ENCODE results near the gene TM4SF5. TPM values are rescaled to one million over a fixed set of nuclear protein-coding genes. Genes with fewer than 3 reads are reported as not detected.

TM4SF5 gene
- polyA plus RNA-seq, 1 donor from 2014 or later: not detected

GRCh38 chr17:4724650-4725049, 47.0 kb upstream of the TM4SF5 start:
- Histone ChIP-seq H2AFZ (ENCODE audit: low read depth, low read length) (no peak overlapping the region), H3K9me2 (ENCODE audit: insufficient read depth, low read length) (no peaks in the 10 kb centered on the region), H3K36me3 (ENCODE audit: insufficient read depth, low read length) (no peaks in the 10 kb centered on the region), H3K9me3 (ENCODE audit: low read length) (no peaks in the 10 kb centered on the region), H3K79me2 (replicated peaks; ENCODE audit: insufficient read depth, low read length) (no peaks in the 10 kb centered on the region), H3K4me3 (ENCODE audit: low read length) (no peak overlapping the region), H3F3A (ENCODE audit: insufficient read depth, low read length, poor library complexity, severe bottlenecking) (no peaks in the 10 kb centered on the region), H3K4me2 (ENCODE audit: low read length) (no peak overlapping the region), H3K9ac (ENCODE audit: low read length) (no peak overlapping the region), H3K27me3 (ENCODE audit: insufficient read depth, low read depth, low read length) (no peaks in the 10 kb centered on the region), H3K27ac (ENCODE audit: low read length) (no peak overlapping the region), H4K20me1 (ENCODE audit: insufficient read depth) (no peaks in the 10 kb centered on the region)
- no peak for TF ChIP-seq RAD21 (conservative IDR thresholded peaks at IDR 0.05)

GRCh38 chr17:4725646-4726310, 45.9 kb upstream of the TM4SF5 start:
- H2AFZ ChIP-seq (ENCODE audit: low read depth, low read length): no peak overlapping the region
- H3K4me2 ChIP-seq (ENCODE audit: low read length): no peak overlapping the region
- TF ChIP-seq SMC3 (conservative IDR thresholded peaks at IDR 0.05; ENCODE audit: poor library complexity) (no peak), EP300 (conservative IDR thresholded peaks at IDR 0.05; ENCODE audit: poor library complexity, severe bottlenecking) (no peak), RAD21 (conservative IDR thresholded peaks at IDR 0.05) (no peak), CTCF (IDR thresholded peaks at IDR 0.05; ENCODE audit: poor library complexity, severe bottlenecking) (no peak), POLR2AphosphoS5 (IDR thresholded peaks at IDR 0.05) (no peak), EZH2 (IDR thresholded peaks at IDR 0.05; ENCODE audit: borderline replicate concordance, insufficient read depth, low read length, poor library complexity, severe bottlenecking) (no peak), TAF1 (IDR thresholded peaks at IDR 0.05; ENCODE audit: low read depth) (no peak), REST (IDR thresholded peaks at IDR 0.05; ENCODE audit: borderline replicate concordance) (no peak), MXI1 (conservative IDR thresholded peaks at IDR 0.05; ENCODE audit: poor library complexity, severe bottlenecking) (no peak)
- no peaks in the 10 kb centered on the region for H3K79me2 ChIP-seq (replicated peaks; ENCODE audit: insufficient read depth, low read length)
- no peak overlapping the region for H3K4me3 ChIP-seq (ENCODE audit: low read length)
- H4K20me1 ChIP-seq (ENCODE audit: insufficient read depth): no peaks in the 10 kb centered on the region
- H3K9ac ChIP-seq (ENCODE audit: low read length): no peak overlapping the region
- no peaks in the 10 kb centered on the region for H3K9me2 ChIP-seq (ENCODE audit: insufficient read depth, low read length)
- no peaks in the 10 kb centered on the region for H3K36me3 ChIP-seq (ENCODE audit: insufficient read depth, low read length)
- H3K27ac ChIP-seq (ENCODE audit: low read length): no peak overlapping the region
- H3K27me3 ChIP-seq (ENCODE audit: insufficient read depth, low read depth, low read length): no peaks in the 10 kb centered on the region
- H3F3A ChIP-seq (ENCODE audit: insufficient read depth, low read length, poor library complexity, severe bottlenecking): no peaks in the 10 kb centered on the region
- H3K9me3 ChIP-seq (ENCODE audit: low read length): no peaks in the 10 kb centered on the region
